HG02678 (cell line): ENCODE data around the gene ARHGEF25.
"Not testable (repeated sequence)": the region's sequence is repeated elsewhere in the genome, so short reads cannot be mapped to it uniquely, and the experiment has no call there.

ENCODE experiments used
- ATAC-seq: cut with Tn5 transposase; IDR thresholded peaks from one replicate; pipeline ENCODE4 v1.9.1; 2021; ENCODE audit warnings: mild to moderate bottlenecking, moderate library complexity; ENCODE audit not compliant: unreplicated experiment

ARHGEF25 gene

DNA sequence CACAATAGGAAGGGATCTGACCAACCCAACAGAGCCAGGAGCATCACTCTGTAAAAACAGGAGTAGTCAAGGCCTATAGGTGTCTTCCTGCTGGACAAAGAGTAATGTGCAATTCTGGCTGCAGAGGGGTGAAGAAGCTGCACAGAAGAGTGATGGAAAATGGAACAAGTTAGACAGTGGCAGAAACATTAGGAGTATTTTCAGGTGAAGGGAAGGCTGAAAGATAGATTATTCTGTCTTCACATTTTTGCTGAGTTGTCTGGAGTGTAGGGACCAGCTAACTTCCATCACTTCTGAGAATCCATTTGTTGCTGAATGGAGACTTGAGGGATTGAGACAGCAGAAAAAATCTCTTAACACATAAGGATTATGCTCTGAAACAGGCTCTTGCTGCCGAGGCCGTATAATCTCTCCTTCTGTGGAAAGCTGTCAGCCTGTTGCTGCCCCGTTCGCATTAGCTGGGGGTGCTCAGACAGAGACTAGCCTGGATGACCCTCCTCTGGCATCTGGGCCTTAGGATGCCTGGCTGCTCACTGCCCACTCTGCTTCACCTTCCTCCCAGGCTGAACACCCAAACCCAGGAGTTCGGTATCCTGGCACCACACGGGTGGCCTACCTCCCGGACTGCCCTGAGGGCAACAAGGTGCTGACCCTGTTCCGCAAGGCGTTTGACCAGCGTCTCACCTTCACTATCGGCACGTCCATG, 3.1 kb upstream of the ARHGEF25 start:
- no peak for ATAC-seq

DNA sequence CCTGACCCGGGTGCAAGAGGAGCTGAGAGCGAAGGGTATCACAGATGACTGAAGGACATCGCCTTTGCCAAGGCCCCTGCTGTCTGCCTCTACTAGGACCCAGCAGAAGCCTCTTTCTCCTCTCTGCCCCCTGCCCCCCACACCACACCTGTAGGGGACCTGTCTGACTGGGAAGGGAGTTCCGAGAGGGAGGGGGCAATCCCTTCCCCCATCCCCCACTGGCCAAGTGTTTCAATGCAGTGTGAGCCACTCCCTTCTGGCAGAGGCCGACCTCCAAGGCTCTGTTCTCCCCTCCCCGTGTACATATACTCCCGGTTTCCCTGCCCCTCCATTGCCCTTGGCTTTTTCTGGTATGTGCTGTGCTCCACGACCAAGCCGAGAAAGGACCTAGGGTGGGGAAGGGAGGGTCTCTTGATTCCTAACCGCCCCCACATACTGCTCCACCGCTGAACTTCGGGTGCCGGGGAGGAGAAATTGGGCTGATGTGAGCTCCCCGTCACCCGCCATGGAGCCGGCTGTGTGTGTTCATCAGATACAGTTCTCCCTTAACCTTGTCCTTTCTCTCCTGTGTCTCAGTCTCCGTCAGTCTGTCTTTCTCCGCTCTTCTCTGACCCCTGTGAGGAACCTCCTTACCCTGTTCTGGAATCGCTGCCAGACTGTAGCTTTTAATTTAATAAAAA, 2.0 kb upstream of the ARHGEF25 start:
- ATAC-seq: no peak

DNA sequence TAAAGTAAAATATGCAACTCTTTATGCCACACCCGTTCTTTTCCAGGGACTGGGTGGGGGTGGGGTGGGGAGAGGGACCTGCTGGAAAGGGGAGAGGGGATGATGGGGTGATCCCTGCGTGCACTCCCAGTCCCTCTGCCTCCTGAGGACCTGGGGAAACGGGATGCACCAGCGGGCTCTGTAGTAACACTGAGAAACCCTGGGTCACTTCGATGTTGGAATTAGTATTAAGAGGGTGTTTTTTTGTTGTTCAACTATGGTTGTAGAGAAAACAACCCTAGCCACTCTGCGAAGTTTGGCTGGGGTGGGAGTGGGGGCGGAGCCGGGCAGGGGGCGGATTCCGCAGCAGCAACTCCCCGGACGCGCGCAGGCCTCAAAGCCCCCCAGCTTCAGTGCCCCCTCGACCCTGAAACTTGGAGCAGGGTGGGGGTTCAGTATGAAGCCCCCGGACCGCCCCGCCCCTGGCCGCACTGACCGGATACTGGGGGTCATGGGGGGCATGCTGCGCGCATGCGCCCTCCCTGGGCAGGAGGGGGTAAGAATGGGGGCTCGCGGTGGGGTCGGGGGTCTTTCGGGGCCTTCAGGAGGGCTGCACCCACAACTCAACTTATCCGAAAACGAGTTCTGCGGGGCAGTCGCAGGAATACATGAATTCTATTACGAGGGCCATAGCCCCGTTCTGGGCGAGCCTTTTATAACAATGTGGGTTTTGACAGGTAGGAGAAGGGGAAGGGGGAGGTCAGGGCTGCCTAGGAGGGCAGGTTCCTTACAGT, 1.3 kb upstream of the ARHGEF25 start:
- ATAC-seq: no peak

DNA sequence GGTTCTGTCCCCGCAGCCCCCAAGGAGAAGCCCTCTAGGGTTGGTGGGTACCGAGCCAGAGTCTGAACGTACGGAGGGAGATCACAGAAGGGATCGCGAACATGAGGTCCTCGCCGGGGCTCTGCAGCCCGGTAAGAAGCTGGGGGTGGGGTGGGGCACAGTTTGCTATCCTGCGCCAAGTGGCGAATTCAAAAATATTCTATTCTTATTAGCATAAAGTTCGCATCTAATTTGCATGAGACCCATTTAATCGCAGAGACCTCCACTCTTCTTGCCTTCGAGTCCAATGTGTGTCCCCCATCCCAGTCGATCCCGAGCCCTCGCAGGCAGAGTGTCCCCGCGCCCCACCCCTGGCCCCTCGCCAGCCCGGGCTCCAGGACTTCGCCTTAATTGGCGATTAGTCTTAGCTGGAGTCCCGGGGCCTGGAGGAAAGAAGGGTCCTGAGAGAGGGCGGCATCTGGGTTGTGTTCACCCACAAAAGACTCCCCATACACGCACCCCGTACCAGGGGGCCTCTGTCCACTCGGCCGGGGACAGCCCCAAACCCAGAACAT, 604 bp upstream of the ARHGEF25 start:
- no peak for ATAC-seq

DNA sequence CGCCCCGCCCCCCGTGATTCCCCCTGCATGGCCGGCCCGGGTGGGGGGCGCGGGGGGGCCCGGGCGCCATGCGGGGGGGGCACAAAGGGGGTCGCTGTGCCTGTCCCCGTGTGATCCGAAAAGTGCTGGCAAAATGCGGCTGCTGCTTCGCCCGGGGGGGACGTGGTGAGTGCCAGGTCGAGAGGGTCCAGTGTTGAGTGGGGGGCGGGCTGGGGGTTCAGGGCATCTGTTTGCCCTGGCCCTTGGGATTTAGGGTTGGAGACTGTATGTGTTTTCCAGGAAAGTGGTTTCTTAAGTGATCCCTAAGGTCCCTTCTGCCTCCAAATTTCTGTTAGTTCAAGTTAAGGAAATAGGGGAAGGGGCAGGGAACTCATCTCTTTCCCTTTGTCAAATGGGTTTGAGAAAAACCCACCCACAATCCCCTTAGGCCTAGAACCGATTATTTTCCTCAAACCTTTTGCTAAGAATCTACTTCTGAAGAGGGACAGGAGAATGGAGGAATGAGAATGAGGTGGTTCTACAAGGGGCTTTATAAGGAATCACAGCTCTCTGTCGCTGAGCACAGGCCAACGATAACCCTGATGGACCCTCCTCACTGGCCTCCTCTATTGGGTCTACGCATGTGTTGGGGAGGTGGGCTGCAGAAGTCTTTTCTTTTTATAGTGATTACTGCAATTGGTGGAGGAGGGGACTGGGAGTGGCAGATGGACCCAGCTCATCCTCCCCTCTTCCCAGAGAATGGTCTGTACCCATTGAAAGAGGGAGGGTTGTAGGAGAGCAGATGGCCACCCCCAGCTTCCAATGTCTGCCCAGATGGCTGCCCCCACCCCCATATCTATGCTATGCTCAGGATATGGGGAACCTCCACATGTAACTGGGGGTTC, 834 bp downstream of the ARHGEF25 start:
- ATAC-seq: no peak

DNA sequence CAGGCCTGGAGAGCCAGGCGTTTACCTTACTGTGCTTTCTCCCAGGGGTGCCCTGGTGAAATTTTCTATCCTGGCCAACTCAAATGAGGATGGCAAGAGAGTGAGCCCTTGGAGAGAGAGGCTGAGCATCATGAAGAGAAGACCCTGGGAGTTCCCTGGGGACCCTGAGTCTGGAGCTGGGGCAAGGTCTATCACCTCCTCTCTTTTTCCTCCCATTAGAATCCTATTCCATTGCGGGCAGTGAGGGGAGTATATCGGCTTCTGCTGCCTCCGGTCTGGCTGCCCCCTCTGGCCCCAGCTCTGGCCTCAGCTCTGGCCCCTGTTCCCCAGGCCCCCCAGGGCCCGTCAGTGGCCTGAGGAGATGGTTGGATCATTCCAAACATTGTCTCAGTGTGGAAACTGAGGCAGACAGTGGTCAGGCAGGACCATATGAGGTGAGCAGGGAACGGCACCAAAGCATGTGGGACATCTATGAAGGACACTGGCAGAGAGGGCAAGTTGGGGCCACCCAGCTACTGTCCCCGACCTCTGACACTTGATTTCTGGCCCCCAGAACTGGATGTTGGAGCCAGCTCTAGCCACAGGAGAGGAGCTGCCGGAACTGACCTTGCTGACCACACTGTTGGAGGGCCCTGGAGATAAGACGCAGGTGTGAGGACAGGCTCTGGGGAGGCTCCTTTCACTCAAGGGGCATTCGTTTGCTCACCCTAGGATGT, 1.6 kb downstream of the ARHGEF25 start:
- ATAC-seq: no peak

DNA sequence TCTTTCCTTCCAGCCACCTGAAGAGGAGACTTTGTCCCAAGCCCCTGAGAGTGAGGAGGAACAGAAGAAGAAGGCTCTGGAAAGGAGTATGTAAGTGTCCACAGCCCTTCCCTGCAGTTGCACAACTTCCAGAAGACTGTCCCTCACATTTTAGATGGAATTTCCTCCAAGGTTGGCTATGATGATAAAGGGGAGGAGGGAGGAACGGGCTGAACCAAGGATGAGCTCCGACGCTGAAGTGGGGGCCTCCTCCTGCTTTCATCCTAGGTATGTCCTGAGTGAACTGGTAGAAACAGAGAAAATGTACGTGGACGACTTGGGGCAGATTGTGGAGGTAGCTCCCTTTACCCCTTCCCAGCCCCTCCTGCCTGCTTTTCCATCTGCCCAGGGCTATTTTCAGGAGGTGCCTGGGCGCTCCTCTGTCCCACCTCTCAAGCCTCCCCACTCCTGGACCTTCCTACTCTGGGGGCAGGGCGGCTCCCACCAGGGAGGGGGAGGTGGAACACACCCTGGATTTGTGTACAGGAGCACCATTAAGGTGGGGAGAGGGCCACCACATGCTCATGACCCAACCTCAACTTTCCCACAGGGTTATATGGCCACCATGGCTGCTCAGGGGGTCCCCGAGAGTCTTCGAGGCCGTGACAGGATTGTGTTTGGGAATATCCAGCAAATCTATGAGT, 2.3 kb downstream of the ARHGEF25 start:
- no peak for ATAC-seq

DNA sequence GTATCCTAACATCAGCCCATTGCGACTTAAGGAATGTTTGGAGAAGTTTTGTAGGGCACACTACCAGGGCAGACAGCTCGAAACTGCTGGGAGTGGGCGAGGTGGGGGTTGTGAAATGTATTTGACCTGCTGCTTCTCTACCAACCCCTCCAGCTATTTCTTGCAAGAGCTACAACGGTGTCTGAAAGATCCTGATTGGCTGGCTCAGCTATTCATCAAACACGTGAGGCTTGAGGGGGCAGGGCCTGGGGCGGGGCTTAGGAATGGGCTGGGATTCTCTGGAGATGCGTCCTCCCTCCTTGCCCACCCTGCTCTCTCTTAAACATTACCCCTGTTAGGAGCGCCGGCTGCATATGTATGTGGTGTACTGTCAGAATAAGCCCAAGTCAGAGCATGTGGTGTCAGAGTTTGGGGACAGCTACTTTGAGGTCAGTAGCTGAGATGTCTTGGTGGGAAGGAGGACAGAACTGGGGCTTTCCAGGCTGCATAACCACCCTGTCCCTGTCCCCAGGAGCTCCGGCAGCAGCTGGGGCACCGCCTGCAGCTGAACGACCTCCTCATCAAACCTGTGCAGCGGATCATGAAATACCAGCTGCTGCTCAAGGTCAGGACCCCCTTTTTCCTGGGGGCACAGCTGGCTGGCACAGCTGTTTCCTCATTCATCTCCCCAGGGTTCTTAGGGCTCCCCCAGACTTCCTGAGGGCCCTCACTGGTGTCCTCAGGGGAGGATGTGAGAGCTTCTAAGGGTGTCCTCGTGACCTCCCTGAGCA, 3.1 kb downstream of the ARHGEF25 start:
- ATAC-seq: peak; percentile 60

DNA sequence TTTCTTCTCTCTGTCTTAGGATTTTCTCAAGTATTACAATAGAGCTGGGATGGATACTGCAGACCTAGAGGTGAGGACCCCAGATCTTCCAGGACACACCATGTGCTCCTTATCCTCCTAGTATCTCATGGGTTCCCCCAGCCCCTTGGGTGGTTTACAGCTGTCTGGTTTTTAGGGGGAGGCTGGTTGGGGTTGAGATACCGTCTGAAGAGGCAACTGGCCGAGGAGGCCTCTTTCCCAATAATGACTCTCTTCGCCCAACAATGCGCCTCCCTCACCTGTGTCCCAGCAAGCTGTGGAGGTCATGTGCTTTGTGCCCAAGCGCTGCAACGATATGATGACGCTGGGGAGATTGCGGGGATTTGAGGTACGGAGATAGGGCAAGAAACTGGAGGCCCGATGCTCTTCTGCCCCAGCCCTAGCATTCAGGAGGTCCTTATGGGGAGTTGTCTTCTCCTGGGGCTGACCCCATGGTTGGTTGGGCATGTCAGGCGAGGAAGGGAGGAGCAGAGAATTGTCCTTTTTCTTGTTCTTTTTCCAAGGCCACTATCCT, 3.8 kb downstream of the ARHGEF25 start:
- ATAC-seq: no peak

DNA sequence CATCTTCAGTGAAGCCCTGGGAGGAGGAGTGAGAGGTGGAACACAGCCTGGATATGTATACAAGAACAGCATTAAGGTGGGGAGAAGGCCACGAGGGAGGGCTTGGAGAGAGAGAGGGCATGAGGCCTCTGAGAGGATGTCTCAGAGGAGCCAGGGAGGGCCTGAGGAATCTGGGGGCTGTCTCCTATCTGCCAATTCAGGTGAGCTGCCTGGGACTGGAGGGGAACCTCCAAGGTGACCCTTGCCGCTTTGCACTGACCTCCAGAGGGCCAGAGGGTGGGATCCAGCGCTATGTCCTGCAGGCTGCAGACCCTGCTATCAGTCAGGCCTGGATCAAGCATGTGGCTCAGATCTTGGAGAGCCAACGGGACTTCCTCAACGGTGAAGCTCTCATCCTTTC, 4.4 kb downstream of the ARHGEF25 start:
- no peak for ATAC-seq

DNA sequence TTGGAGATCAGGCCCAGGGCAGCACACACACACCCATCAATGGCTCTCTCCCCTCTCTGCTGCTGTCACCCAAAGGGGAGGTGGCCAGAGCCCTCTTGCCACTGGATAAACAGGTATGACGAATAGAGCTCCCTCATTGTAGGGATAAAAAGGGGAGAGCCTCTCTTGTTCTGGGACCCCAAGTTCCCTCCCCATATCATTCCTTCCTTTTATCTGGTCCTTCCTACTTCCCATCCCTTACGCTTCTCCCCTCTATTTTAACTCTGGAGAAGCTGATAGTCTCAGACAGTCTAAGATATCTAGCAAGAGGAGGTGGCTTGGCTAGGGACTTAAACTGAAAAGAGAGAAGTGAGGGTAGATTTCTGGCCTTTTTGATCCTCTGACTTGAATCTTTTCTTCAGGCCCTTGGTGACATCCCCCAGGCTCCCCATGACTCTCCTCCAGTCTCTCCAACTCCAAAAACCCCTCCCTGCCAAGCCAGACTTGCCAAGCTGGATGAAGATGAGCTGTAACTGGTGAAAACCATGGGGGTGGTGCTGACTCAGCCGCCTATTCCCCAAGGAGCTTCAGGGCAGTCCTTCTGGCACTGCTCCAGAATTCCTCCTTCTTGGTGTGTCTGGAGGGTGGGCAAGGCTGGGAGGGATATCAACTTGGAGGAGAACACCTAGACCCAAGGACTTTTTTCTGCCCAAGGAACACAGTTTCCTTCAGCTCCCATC, 5.3 kb downstream of the ARHGEF25 start:
- ATAC-seq: no peak

DNA sequence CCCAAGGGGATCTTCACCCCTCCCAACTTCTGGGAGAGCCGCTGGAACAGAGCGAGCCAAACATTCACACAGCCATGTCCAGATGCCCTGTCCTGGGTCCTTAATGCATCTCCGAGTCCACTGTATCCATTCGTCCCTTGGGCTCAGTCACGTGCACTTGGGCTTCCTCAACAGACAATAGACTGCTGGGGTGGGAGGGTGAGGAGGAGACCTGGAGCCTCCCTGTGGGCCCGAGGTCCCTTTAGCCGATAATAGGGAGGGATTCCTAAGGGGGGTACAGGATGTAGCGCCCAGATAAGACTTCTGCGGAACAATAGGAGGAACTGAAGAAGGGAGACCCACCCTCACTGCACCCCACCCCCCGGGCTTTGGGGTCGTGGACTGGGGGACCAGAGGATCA, 6.7 kb downstream of the ARHGEF25 start:
- no peak for ATAC-seq

DNA sequence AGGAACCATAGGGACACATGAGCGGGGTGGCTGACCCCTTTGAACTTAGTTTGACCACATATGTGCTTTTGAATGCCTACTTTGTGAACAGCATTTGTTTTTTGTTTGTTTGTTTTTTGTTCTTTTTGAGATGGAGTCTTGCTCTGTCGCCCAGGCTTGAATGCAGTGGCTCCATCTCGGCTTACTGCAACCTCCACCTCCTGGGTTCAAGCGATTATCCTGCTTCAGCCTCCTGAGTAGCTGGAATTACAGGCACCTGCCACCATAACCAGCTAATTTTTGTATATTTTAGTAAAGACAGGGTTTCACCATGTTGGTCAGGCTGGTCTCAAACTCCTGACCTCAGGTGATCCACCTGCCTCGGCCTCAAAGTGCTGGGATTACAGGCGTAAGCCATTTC, 7.2 kb downstream of the ARHGEF25 start:
- ATAC-seq: not testable (repeated sequence)

DNA sequence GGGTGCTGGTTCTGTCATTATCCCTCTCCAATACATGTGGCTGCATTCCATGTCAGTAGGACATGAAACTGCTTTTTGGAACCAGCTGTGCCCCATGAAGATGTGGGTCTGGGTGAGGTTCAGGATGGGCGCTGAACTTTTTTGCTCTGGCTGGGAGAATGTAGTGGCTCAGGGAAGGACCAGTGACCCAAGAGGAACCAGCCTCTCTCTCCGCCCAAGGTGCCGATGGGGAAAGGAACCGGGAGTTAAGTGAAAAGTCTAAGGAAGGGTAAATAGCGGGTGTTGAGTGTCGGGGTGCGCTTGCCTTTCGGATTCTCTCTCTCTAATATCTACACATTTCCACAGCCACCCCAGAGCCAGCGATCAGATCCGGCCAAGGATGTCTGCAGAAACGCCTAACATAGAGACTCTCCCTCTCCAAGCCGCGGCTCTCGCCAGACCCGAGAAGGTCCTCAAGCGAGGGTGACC, 7.8 kb downstream of the ARHGEF25 start:
- ATAC-seq: no peak

DNA sequence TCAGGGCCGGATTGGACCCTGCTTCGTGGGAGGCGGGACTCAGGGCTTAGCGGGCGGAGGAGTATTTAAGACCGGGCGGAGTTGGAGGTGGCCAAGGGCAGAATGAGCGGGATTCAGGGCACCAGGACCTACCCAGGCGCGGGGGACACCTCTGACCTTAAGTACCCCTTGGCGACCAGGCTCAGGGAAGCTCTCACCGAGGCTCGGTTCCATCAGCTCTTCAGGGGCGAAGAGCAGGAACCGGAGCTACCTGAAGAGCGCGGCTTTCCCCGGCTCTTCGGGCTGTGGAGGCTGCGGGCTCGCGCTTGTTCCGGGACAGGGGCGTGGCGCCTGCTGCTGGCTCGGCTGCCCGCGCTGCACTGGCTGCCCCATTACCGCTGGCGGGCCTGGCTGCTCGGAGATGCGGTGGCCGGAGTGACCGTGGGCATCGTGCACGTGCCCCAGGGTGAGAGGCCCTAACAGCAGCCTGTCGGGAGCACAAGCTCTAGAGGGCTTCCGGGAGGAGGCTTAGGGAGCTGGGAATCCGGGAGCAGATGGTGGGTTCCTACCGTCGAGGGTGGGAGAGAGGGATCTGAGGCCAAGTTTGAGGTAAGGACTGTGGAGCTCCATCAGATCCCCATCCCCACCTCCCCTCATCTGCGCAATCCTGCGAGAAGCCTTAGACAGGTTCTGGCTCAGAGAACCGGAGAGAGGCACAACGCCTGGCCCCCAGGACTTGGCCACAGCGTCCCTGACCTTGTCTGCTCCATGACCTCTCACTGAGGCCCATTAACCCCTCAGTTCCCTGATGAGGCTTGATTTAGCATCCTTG, 8.4 kb downstream of the ARHGEF25 start:
- ATAC-seq: no peak

DNA sequence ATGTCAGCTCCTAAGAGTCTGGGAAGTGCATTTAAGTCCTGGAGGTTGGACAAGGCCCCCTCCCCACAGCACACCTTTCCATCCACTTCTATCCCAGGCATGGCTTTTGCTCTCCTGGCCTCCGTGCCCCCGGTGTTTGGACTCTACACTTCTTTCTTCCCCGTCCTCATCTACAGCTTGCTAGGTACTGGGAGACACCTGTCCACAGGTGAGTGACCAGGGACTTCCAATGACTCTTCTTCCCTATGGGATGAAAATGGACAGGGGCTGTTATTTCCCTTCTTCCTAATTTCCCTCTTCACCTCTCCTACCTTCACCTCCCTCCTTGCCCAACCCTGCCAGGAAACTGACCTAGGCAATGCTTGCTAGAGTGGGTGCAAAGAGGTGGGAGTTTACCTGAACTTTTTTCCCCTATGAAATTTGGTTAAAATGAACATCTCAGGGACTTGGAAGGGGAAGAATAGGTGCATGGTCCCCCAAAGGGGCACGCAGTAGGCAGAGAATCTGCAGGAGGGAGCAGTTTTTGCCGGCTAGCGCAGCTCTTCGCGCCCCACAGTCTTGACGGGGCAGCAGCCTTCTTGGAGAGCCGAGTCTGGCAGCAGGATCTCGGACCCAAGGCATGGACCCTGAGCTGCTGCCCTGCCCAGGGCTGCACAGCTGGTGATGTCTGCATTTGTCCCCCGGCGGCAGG, 9.2 kb downstream of the ARHGEF25 start:
- no peak for ATAC-seq
